Kidney (tissue), 14 donors: ENCODE measurements around the gene ADCY4. TPM values are rescaled to one million over a fixed set of nuclear protein-coding genes. Genes with fewer than 3 reads are reported as not detected.

Experiments
- DNase-seq, 5 donors: peaks; one replicate each; pipeline ENCODE4 v3.0.0-alpha.2; 2013 to 2020
- FAIRE-seq: peaks from 2 replicates; lab custom pipeline; 2012; peaks lifted over from hg19 to GRCh38; lab: Jason Lieb, UNC
- H3K27ac ChIP-seq, 2 donors: one replicate each; pipeline ENCODE4 v1.7.0; 2013; ENCODE audit warnings: low read depth in 2 of 2, low read length in 2 of 2, inconsistent platforms in 1 of 2
- H3K27me3 ChIP-seq: one replicate; pipeline ENCODE4 v1.7.1; 2013; ENCODE audit warnings: low read length, inconsistent platforms; ENCODE audit not compliant: control insufficient read depth, insufficient read depth
- H3K36me3 ChIP-seq, 3 donors: one replicate each; pipeline versions ENCODE4 v1.7.0 to v1.7.1; 2013; ENCODE audit warnings: low read length in 3 of 3, control low read depth in 1 of 3, inconsistent platforms in 1 of 3; ENCODE audit not compliant: insufficient read depth in 3 of 3, control insufficient read depth in 2 of 3
- H3K4me1 ChIP-seq, 3 donors: one replicate each; pipeline versions ENCODE4 v1.7.0 to v1.7.1; 2013; ENCODE audit warnings: low read length in 3 of 3, inconsistent platforms in 1 of 3, low read depth in 1 of 3; ENCODE audit not compliant: control insufficient read depth in 2 of 3, insufficient read depth in 2 of 3
- H3K4me3 ChIP-seq, 3 donors: one replicate each; pipeline versions ENCODE4 v1.7.0 to v1.8.1; 2013; ENCODE audit warnings: low read length in 3 of 3, control low read depth in 1 of 3, inconsistent platforms in 1 of 3
- H3K9ac ChIP-seq, 3 donors: one replicate each; pipeline versions ENCODE4 v1.7.0 to v1.7.1; 2013; ENCODE audit warnings: low read length in 3 of 3, control low read depth in 1 of 3, inconsistent platforms in 1 of 3
- H3K9me3 ChIP-seq, 3 donors: one replicate each; pipeline versions ENCODE4 v1.7.0 to v1.7.1; 2013; ENCODE audit warnings: low read length in 3 of 3, control low read depth in 1 of 3, inconsistent platforms in 1 of 3; ENCODE audit not compliant: control insufficient read depth in 2 of 3, insufficient read depth in 1 of 3
- CTCF ChIP-seq: IDR thresholded peaks from 3 replicates; pipeline ENCODE4 v1.5.1; 2012; ENCODE audit warnings: mild to moderate bottlenecking, moderate library complexity, borderline replicate concordance; ENCODE audit not compliant: insufficient read depth; ENCODE audit errors: extremely low read depth
- intact Hi-C: fragments of 100-400 bp; cut with DNase I; formaldehyde crosslinking; loops from one replicate; pipeline ENCODE4 v1.11.1; 2022
- polyA plus RNA-seq: library from polyadenylated mRNA; stranded (reverse); fragments of 350-450 nt; fragmentation: Illumina TruSeq; extraction: RNeasy Lipid Tissue Mini Kit (QIAGEN cat#74804); gene quantifications from one replicate; pipeline ENCODE4 v1.2.3, GENCODE V29; 2014; ENCODE audit warnings: low read depth, low replicate concordance; ENCODE audit not compliant: insufficient read depth
- total RNA-seq: library from RNA; stranded (reverse); fragmentation: NEBNext Ultra II Directional; extraction: Animal tissue kit (Norgen Biotek cat#: 25700); gene quantifications from one replicate; pipeline ENCODE4 v1.2.1, GENCODE V29; 2021
- donor health status: control.
- donor health status: control.
- donor health status: control.
- donor health status: control.
- donor health status: control.
- donor health status: DM: yes; HTN: yes; CAD: no.
- donor health status: Normal renal cell carcinoma (clear cell type).

Gene ADCY4
- total and polyA plus RNA-seq, 2 donors from 2014 or later = 19.2 to 57.5 TPM

- intact Hi-C loops = no loop called here
- FAIRE-seq = no peak
These were observed 31.5 kb upstream of the ADCY4 start for GRCh38 chr14:24366413-24366720.

DNA sequence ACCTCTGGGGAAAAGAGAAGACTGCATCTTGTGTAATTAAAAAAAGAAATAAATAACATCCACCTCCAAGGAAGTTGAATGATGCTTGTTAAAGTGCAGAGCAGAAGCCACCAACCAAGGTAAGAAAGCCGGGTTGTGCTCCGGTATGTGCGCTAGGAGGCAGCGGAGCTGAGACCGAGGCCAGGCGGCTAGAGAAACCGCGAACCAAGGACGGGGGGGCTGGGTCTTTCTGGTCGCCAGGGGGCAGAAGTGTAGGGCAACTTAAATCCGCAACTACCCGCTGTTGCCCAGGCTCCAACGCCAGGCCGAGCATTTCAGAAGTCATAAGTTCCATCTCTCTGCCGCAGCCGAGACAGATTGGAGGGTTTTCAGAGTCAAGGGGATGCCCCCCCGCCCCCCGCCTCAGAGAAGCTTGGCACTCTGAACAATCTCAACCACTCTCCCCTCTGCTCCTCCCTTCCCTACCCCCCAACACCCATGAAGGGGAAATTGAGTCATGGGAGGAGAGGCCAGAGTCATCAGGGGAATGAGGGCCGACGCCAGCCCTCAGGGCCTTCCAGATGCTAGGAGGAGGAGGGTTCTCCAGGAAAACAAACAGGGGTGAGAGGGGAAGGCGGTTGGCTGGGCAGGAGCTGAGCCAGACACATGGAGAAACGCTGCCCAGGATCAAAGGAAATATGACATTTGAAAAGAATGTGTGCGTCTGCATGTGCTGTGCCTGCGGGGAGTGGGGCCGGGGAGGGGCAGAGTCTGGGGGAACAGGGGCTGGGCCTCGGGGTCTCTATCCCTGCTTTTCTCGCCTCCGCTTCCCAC is 30.9 kb upstream of the ADCY4 start:
- Histone ChIP-seq H3K27me3 (no peaks in the 10 kb centered on the region), H3K9me3 (no peaks in the 10 kb centered on the region), H3K9ac (peak overlapping the region in 2 of 3 donors; percentile 10 to 82), H3K4me3 (peak overlapping the region; percentile 14 to 72 (median 52)), H3K27ac (peak overlapping the region; percentile 92 to 93), H3K36me3 (no peaks in the 10 kb centered on the region), H3K4me1 (peaks cover 3 to 12% (median 5%) of the 10 kb centered on the region in 3 donors)
- TF ChIP-seq CTCF = peak; percentile 75
- intact Hi-C loops = no loop called here
- FAIRE-seq (peak; percentile 47), DNase-seq (peak; percentile 93 to 96 (median 94))

More at GRCh38 chr14:24366413-24366720, 31.5 kb upstream of the ADCY4 start:
- Histone ChIP-seq H3K27ac (peak overlapping the region; percentile 92 to 93), H3K9ac (peak overlapping the region in 2 of 3 donors; percentile 10 to 82), H3K4me1 (peaks cover 3 to 12% (median 5%) of the 10 kb centered on the region in 3 donors), H3K9me3 (no peaks in the 10 kb centered on the region), H3K4me3 (peak overlapping the region; percentile 14 to 72 (median 57)), H3K27me3 (no peaks in the 10 kb centered on the region), H3K36me3 (no peaks in the 10 kb centered on the region)
- TF ChIP-seq CTCF = no peak
- no peak for DNase-seq

GRCh38 chr14:24364841-24365240 is 30.0 kb upstream of the ADCY4 start:
- no peak overlapping the region for H3K4me3 ChIP-seq
- DNase-seq (no peak), FAIRE-seq (no peak)
- peak overlapping the region in 1 of 2 donors; percentile 93 for H3K27ac ChIP-seq
- no peak overlapping the region for H3K9ac ChIP-seq
- peaks cover 3 to 12% (median 5%) of the 10 kb centered on the region in 3 donors for H3K4me1 ChIP-seq
- TF ChIP-seq CTCF = no peak
- H3K9me3 ChIP-seq = no peaks in the 10 kb centered on the region
- no peaks in the 10 kb centered on the region for H3K27me3 ChIP-seq
- no peaks in the 10 kb centered on the region for H3K36me3 ChIP-seq
- intact Hi-C loops = no loop called here
